ENCODE measurements around the gene DUOXA1.
"Not testable (repeated sequence)": the region's sequence is repeated elsewhere in the genome, so short reads cannot be mapped to it uniquely, and the experiment has no call there.

DUOXA1 gene

GRCh38 chr15:45112143-45112590 lies 17.5 kb downstream of the DUOXA1 start:
- DNase-seq, result no peak

GRCh38 chr15:45111390-45112142 lies 18.1 kb downstream of the DUOXA1 start:
- DNase-seq, result no peak

GRCh38 chr15:45110256-45110820 lies 19.3 kb downstream of the DUOXA1 start:
- no peak for DNase-seq

GRCh38 chr15:45107941-45108630 lies 21.6 kb downstream of the DUOXA1 start:
- no peak for DNase-seq

- no peak for DNase-seq
Observed at GRCh38 chr15:45106002-45106790, 23.5 kb downstream of the DUOXA1 start.

GRCh38 chr15:45105586-45105985 lies 24.1 kb downstream of the DUOXA1 start:
- DNase-seq, result no peak

- DNase-seq, result not testable (repeated sequence)
Observed at GRCh38 chr15:45104170-45104569, 25.5 kb downstream of the DUOXA1 start.

- DNase-seq, result no peak
Observed at GRCh38 chr15:45102226-45102625, 27.5 kb downstream of the DUOXA1 start.

GRCh38 chr15:45101749-45102148 lies 27.9 kb downstream of the DUOXA1 start:
- no peak for DNase-seq

- no peak for DNase-seq
Observed at GRCh38 chr15:45100884-45101625, 28.6 kb downstream of the DUOXA1 start.

- DNase-seq, result no peak
Observed at GRCh38 chr15:45099549-45100165, 30.0 kb downstream of the DUOXA1 start.

GRCh38 chr15:45097466-45097865 lies 32.2 kb downstream of the DUOXA1 start:
- DNase-seq, result no peak

GRCh38 chr15:45095661-45096060 lies 34.0 kb downstream of the DUOXA1 start:
- no peak for DNase-seq

GRCh38 chr15:45094358-45094730 lies 35.3 kb downstream of the DUOXA1 start:
- no peak for DNase-seq

- no peak for DNase-seq
Observed at GRCh38 chr15:45093622-45094357, 35.9 kb downstream of the DUOXA1 start.

GRCh38 chr15:45093013-45093412 lies 36.7 kb downstream of the DUOXA1 start:
- no peak for DNase-seq

GRCh38 chr15:45091576-45091975 lies 38.1 kb downstream of the DUOXA1 start:
- DNase-seq, result no peak

- no peak for DNase-seq
Observed at GRCh38 chr15:45091161-45091560, 38.5 kb downstream of the DUOXA1 start.

GRCh38 chr15:45089712-45090373 lies 39.8 kb downstream of the DUOXA1 start:
- DNase-seq, result no peak

GRCh38 chr15:45088801-45089711 lies 40.6 kb downstream of the DUOXA1 start:
- no peak for DNase-seq

All from GDM1 (cell line).